Hematopoietic multipotent progenitor cell treated with erythropoietin and hydrocortisone succinate and interleukin-3 and kit ligand, for 17 days (in vitro differentiated cells): ENCODE results near the gene CABP4.
"Not testable (repeated sequence)": the region's sequence is repeated elsewhere in the genome, so short reads cannot be mapped to it uniquely, and the experiment has no call there.

ENCODE experiments used
- DNase-seq: peaks from one replicate; pipeline ENCODE4 v3.0.0-alpha.2; 2015; ENCODE audit warnings: low spot score

Gene CABP4

DNA sequence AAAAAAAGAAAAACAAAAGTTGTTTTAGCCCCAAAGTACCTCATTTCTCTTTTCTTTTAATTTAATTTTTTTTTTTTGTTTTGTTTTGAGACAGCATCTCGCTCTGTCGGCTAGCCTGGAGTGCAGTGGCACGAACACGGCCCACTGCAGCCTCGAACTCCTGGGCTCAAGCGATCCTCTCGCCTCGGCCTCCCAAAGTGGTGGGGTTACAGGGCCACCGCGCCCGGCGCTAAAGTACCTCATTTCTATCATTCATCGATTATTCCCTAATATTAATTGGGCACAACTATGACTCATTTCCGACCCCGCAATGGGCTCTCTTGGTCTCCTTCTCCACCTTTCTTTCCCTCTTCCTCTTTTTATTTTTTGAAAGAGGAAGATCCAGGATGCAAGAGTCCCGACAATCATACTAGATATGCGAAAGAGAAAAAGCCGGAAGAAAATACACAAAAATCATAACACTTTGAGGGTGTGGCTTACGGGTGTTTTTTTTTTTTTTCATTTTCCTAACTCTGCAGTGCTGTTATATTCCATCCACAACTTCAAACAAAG lies 27.2 kb downstream of the CABP4 start:
- DNase-seq: no peak

DNA sequence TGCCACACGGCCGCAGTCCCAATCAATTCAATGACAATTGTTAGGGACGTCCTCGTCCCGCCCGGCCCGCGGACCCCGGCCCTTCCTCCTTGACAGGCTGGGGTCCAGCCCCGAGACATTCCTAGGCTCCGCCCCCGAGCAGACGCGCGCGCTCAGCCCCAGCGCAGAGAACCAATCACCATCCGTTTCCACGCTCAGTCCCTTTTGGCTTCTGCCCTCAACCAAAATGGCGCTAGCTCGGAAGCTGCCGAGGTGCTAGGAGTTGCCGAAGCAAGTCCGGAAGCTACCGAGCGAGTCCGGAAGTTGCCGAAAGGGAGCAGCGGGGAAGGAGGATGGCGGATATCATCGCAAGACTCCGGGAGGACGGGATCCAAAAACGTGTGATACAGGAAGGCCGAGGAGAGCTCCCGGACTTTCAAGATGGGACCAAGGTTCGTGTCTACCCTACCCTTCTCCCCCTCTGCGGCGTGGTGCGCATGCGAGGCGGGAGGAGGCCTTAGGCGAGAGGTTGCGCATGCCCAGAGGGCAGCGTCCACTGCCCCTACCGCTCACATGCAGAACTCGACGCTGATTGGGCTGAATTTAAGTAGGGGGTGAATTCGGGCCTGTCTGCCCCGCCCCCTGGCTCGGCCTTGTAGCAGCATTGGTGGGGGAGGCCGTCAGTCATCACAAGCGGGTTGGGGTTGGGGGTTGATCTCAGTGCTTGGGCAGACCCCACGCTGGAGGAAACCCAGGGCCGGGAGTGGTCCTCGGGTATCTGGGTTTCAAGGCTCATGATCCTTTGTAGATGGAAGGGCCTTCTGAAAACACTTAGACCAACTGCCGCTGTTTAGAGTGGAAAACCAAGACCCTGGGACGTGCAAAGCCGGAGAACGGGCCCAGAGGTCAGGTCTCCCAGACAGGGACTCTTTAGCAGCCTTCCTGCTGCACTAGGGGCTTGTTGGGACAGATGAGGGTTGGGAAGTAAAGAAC lies 28.0 kb downstream of the CABP4 start, which contains the start of gene AIP:
AIP (plus strand) TSS at position 200 of the 972 bp plus-strand sequence; CDS start at position 333, 133 bp downstream.
- peak; percentile 96 for DNase-seq

DNA sequence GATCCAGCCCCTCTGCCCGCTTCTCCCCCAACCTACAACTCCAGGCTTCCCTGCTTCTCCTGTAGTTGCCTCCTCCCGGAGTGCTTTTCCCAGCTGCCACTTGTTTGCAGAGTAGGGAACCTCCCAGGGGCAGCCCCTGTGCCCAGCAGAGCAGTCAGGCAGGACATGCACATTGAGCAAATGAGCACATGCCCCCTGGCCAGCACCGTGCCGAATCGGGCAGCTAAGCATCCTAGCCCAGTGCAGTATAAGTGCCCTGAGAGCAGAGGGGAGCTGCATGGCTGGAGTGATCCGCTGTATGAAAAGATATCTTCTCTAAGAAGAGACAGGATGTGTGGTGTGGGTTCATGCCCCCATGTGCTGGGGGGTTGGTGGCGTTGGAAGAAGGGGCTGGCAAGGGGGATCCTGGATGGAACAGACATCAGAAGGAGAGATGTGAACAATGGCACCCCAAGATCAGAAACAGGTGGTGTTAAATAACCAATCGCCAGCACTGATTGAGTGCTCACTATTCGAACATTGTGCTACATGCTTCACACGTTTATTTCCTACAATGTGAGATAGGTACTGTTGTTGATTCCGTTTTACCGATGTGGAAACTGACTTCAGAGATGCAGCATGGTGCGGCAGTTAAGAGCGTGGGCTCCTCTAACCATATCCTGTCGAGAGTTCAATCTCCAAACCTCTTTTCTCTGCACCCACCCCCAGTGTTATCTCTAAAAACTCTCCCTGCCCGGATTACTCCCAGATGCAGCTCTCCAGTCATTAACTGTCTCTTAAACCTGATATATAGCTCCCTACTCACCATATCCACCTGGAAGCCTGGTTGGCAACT lies 28.9 kb downstream of the CABP4 start:
- no peak for DNase-seq

DNA sequence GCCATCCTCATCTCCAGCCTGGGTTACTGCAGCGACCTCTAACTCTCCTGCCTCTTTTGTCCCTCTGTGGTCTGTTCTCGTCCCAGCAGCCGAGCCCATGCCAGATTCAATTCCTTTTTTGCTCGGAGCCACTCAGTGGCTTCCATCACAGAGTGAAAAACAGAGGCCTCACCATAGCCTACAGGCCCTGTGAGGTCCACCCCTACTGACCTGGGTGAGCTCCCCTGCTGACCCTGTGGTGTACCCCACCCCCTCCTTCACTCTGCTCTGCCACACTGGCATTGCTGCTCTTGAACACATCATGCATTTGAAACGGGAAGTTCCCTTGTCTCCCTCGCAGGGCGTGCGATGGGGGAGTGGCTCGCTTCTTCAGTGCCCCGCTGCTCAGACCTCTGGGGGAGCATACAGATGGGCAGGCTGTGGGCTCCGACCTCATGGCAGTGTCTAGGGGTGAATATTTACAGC lies 29.7 kb downstream of the CABP4 start:
- DNase-seq: no peak

DNA sequence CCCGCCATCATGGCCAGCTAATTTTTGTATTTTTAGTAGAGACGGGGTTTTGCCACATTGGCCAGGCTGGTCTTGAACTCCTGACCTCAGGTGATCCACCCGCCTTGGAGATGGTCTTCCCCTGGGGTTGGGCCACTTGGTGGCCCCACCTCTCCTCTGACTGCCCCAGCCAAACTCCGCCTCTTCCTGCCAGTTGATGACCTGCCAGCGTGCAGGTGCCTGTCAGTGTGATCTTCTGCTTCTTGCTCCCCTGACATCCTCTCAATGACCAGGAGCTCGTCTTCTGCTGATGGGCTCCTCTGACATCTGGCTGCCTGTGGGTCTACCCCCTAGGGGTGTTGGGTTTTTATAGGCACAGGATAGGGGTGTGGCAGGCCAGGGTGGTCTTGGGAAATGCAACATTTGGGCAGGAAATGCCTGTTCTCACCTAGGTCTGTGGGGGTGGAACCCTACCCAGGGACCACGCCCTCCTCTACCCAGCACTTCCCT lies 30.8 kb downstream of the CABP4 start:
- not testable (repeated sequence) for DNase-seq

DNA sequence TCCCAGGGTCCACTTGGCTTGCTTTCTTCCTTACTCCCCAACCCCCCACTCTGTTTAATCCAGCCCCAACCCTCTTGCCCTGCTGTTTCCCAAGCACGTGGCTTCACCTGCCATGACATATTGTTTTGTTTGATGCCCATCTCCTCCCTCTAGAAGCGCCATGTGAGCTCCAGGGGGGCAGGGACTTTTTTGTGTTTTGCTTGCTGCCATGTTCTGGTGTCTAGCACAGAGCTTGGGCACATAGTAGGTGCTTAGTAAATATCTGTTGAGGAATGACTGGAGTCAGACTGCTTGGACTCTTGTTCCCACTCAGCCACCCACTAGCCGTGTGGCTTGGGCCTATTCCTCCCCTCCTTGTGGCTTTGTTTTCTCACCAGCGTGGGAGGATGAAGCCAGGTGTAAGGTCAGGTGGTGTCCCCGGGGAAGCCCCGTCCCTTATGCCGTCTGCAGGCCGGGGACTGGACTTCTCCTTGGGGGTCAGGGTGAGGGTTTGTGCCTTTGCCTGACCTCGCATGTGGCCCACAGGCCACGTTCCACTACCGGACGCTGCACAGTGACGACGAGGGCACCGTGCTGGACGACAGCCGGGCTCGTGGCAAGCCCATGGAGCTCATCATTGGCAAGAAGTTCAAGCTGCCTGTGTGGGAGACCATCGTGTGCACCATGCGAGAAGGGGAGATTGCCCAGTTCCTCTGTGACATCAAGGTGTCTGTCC lies 31.5 kb downstream of the CABP4 start:
- DNase-seq: no peak

DNA sequence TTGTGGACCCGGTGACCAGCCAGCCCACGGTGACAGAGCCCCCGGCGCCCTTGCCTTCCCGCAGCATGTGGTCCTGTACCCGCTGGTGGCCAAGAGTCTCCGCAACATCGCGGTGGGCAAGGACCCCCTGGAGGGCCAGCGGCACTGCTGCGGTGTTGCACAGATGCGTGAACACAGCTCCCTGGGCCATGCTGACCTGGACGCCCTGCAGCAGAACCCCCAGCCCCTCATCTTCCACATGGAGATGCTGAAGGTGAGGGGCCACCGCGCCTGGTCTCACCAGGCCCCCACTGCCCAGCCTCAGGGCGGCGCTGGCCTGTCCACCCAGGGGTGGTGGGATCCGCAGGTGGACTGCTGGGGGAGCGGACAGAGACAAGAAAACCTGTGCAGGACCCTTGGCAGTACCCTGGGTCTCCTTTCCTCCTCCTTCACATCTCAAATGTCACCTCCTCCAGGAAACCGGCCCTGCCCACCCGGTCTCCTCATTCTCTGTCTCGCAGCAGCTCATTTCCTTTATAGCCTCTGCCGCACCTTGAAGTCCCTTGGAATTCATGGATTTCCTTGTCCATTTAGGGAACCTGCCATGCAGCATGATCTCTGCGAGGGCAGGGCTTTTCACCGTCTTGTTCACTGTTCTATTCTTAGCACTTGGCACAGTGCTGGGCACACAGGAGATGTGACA lies 34.2 kb downstream of the CABP4 start:
- DNase-seq: no peak

DNA sequence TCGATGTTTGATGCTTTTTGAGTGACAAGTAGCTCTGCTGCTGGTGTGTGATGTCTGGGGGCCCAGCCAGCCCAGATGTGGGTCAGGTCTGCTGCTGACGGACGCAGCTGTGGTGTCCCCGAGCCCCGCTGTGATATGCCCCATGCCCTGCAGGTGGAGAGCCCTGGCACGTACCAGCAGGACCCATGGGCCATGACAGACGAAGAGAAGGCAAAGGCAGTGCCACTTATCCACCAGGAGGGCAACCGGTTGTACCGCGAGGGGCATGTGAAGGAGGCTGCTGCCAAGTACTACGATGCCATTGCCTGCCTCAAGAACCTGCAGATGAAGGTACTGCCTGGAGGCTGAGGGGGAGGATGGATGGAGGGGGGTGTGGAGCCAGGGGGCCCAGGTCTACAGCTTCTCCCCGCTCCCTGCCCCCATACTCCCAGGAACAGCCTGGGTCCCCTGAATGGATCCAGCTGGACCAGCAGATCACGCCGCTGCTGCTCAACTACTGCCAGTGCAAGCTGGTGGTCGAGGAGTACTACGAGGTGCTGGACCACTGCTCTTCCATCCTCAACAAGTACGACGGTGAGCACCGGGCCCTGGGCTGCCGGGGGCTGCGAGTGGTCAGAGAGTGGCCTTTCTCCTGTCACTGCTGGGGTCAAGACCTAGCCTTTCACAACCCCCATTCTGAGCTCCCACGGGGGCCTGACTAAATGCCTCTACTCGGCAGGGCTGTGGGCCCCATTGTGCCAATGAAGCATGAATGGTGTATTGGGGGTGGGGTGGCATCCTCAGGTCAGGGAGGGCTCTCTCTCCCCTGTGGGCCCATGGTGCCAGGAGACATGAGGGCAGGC lies 35.0 kb downstream of the CABP4 start:
- DNase-seq: no peak

DNA sequence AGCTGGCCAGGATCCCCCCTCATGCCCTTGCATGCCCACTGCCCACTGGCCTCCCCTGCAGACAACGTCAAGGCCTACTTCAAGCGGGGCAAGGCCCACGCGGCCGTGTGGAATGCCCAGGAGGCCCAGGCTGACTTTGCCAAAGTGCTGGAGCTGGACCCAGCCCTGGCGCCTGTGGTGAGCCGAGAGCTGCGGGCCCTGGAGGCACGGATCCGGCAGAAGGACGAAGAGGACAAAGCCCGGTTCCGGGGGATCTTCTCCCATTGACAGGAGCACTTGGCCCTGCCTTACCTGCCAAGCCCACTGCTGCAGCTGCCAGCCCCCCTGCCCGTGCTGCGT lies 35.5 kb downstream of the CABP4 start:
- DNase-seq: no peak

DNA sequence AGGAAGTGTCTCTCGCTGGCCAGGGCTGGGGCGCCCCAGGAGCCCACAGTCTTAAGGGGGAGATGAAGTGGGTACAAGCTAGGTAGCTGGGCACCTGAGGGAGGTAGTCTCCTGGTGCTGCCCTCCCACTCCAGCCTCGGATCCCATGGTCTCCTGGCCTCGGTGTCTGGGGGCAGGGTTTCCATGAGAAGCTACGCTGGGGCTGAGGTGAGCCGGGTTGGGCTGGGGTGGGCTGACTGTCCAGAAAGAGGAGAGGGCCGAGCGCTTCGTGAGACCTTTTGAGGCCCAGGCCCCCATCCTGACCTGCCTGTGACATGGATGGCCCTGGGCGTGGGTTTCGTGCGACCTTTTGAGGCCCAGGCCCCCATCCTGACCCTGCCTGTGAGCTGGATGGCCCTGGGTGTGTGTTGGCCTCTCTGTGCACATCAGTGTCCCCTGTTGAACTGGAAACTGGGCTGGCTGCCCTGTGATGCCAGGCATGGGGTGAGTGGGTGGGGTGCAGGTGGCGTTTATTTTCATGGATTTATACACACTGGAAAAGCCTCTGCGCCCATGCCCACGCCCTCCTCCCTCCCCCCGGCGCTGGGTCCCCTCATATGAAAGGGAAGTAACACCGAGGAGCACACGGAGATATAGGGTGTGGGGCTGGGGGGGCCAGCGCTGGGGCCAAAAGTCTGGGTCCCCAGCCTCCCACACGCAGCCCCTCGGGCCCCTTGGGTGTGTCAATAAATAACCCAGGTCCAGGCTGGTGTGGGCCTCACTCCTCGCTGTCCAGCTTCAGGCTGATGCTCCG lies 36.3 kb downstream of the CABP4 start:
- DNase-seq: no peak

DNA sequence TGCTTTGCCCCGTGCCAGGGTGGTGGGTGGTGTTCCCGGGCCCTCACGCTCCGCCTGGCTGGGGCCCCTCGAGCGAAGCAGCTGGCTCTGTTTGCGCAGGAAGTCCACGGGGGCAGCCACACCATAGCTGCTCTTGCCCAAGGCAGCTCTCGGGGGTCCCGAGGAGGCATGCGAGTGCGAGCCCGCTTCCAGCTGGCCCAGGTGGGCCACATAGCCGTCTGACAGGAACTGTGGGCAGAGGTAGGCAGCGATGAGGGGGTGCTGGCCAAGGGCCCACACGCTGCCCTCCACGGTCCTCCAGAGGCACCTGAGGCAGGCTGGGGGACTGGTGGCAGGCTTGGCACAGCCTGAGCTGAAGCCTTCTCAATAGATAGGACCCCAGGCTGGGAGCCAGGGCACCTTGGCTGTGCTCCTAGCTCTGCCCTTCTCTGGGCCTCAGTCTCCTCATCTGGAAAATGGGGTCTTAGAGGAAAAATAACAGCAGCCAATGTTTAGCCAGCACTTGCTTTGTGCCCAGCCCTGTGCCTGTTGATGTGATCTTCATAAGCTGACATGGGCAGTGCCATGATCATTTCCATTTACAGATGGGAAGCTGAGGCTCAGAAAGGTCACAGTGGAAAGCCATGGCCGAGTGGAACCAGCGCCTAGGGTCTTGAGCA lies 37.0 kb downstream of the CABP4 start:
- no peak for DNase-seq

DNA sequence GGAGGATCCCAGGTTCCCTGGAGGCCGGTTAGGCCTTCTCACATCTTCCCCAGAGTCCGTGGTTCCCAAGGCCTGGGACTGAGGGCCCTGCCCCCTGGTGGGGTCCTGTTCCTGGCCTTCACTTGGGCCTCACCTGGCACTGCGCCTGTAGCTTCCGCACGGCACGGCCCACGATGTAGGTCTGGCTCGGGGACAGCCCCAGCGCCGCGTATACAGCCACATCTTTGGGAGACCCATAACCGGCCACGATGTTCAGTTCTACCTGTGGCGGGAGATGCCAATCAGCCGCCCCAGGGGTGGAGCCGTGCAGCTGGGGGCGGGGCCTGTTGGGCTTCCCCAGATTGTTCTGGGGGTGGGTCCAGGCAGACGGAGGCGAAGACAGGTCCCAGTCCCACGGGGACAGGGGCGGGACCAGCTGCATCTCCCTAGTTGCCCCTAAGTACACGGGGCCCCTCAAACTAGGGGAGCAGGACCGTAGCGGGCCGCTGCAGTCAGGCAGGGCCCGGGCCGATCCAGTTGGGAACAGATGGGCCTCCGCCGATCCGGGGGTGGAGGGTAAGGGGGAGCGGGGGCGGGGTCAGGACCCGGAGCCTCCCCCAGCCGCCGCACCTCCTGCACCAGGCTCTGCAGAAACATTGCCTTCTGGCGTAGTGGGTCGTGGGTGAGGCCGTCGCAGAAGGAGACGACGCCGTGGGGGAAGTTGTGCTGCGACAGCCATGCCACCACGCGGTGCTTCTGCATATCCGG lies 37.8 kb downstream of the CABP4 start:
- no peak for DNase-seq

DNA sequence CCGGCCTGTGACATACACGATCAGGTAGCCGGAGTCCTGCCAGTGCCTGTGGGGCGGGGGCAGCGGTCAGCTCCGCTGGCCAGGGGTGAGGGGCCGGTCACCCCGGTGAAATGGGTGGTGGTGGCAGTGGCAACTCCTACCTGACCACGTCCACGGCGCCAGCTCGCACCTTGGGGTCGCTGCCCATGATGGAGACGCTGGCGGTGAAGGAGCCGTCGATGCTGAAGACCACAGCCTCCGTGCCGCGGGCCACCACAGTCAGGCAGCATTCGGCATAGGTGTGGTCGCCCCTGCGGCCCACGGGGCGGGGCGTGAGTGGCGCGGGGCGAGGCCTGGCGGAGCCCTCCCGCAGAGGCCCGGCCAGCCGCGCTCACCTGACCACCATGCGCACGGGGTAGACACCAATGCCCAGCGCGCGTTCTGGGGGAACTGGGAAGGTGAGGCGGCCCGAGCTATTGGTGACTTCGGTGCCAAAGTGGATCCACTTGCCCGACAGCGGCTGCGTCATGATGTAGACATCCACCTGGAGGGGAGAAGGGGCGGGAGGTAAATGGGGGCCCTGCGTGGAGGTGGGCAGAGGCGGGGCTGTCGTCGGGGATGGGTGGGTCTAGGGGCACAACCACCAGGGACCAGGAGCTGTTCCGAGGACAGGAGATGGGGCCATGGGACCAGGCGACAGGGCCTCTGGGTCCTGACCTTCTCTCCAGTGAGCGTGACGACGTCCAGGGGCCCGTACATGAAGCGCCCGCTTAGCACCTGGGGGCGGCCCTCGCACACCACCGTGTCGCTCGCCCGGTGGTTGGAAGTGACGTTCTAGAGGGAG lies 38.6 kb downstream of the CABP4 start:
- DNase-seq: no peak

DNA sequence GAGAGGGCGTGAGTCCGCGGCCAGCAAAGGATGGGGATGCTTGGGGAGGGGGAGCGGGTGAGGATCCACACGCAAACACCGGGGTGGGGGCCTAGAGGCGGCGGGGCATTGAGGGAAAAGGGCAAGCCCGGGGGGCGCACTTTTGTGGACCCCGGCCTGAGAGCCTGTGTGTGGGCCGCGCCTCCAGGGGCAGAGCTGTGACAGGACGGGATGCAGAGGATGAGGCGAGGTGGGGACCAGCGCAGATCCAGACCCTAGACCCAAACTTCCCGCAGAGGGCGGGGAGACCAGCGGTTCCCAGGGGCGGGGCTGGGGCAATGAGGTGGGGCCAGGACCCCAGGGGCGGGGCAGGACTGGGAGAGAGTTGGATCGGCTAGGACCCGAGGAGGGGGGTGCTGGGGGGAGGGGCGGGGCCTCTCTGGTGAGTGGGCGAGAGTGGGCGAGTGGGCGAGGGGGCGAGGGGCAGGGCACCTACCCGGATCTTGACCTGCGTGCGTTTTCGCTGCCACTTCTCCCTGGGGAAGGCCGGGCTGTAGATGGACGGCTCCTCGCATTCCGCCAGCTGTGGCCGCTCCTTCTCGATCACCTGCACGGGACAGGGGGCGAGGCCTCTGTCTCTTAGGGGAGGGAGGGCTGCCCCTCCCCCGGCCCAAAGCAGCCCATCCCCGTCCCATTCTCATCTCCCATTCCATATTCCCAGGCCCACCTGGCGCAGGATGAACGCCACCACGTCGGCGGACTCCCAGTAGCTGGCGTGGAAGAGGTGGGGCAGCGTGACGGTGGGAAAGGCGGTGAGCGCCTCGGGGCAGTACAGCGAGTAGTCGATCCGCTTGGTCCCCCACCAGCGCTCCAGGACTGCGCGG lies 39.4 kb downstream of the CABP4 start:
- no peak for DNase-seq

DNA sequence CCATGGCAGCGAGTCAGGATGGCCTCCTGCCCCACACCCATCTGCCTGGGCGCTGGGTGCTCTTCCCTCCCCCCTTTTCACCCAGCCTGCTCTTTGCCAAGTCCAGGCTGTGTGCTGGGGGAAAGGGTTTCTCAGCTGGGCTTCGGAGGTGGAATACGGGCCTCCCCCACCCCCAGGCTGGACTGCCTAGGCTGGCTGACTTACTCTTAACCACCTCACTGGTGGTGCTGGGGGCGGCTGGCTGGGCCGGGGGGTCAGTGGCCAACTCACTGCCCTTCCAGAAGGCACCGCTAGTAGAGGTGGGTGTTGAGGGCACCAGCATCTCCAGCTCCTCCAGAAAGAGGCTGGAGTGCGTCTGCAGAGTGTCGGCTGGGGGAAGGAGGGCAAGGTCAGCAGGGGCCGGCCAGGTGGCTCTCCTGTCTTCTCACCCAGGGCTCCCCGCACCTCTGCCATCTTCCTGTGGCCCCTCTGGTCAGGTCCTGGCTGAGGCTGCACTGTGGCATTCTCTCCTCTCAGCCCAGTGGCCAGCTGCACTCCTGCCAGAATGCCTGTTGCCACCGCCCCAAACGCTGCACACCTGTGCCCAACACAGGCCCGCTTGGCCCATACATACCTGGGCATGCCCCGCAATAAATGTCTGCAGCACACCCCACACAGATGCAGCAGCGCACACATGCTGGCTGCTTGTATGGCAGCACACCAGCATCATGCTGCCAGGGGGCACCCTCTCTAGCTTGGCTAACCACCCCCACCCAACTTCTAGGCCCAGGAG lies 40.3 kb downstream of the CABP4 start:
- DNase-seq: no peak
